ENCODE measurements around the gene ANKRD6.

Gene ANKRD6

GRCh38 chr6:89414215-89414614 is 18.7 kb upstream of the ANKRD6 start:
- DNase-seq, result no peak

- no peak for DNase-seq
Observed at GRCh38 chr6:89415185-89415584, 17.8 kb upstream of the ANKRD6 start.

GRCh38 chr6:89416796-89417195 is 16.2 kb upstream of the ANKRD6 start:
- DNase-seq, result no peak

GRCh38 chr6:89430201-89430962 is 2.6 kb upstream of the ANKRD6 start:
- no peak for DNase-seq

GRCh38 chr6:89433252-89434149 is 549 bp downstream of the ANKRD6 start:
- DNase-seq, result peak in 1 of 2 experiments; percentile 52

- DNase-seq, result no peak
Observed at GRCh38 chr6:89434150-89434499, 1.2 kb downstream of the ANKRD6 start.

- peak in 1 of 2 experiments; percentile 25 for DNase-seq
Observed at GRCh38 chr6:89434954-89435353, 2.0 kb downstream of the ANKRD6 start.

GRCh38 chr6:89436226-89436625 is 3.3 kb downstream of the ANKRD6 start:
- no peak for DNase-seq

GRCh38 chr6:89438248-89438647 is 5.3 kb downstream of the ANKRD6 start:
- no peak for DNase-seq

GRCh38 chr6:89439014-89439413 is 6.1 kb downstream of the ANKRD6 start:
- DNase-seq, result no peak

GRCh38 chr6:89440200-89440599 is 7.2 kb downstream of the ANKRD6 start:
- DNase-seq, result no peak

GRCh38 chr6:89443658-89444057 is 10.7 kb downstream of the ANKRD6 start:
- no peak for DNase-seq

- no peak for DNase-seq
Observed at GRCh38 chr6:89449193-89449592, 16.2 kb downstream of the ANKRD6 start.

- no peak for DNase-seq
Observed at GRCh38 chr6:89452281-89452680, 19.3 kb downstream of the ANKRD6 start.

GRCh38 chr6:89454300-89454699 is 21.3 kb downstream of the ANKRD6 start:
- DNase-seq, result no peak

- no peak for DNase-seq
Observed at GRCh38 chr6:89458704-89459103, 25.8 kb downstream of the ANKRD6 start.

- DNase-seq, result no peak
Observed at GRCh38 chr6:89459501-89459900, 26.5 kb downstream of the ANKRD6 start.

- no peak for DNase-seq
Observed at GRCh38 chr6:89460713-89461112, 27.8 kb downstream of the ANKRD6 start.

- no peak for DNase-seq
Observed at GRCh38 chr6:89462503-89462902, 29.6 kb downstream of the ANKRD6 start.

- DNase-seq, result no peak
Observed at GRCh38 chr6:89464295-89464694, 31.3 kb downstream of the ANKRD6 start.

- no peak for DNase-seq
Observed at GRCh38 chr6:89467437-89467836, 34.5 kb downstream of the ANKRD6 start.

- DNase-seq, result no peak
Observed at GRCh38 chr6:89468998-89469397, 36.0 kb downstream of the ANKRD6 start.

GRCh38 chr6:89471287-89471867 is 38.4 kb downstream of the ANKRD6 start:
- DNase-seq, result no peak

GRCh38 chr6:89475101-89475500 is 42.1 kb downstream of the ANKRD6 start:
- DNase-seq, result no peak
